Fibroblast of peridontal ligament (primary cell): Measurements from ENCODE around the gene ELF5.

Source experiments
- DNase-seq: peaks from one replicate; pipeline ENCODE4 v3.0.0-alpha.2; 2010; ENCODE audit errors: extremely low read depth

The ELF5 gene

GRCh38 chr11:34493468-34493867 lies 20.1 kb downstream of the ELF5 start:
- DNase-seq: no peak

- peak; percentile 78 for DNase-seq
Measured at GRCh38 chr11:34492806-34493414, 20.7 kb downstream of the ELF5 start.

- no peak for DNase-seq
Measured at GRCh38 chr11:34490304-34490703, 23.3 kb downstream of the ELF5 start.

GRCh38 chr11:34488855-34489557 lies 24.6 kb downstream of the ELF5 start:
- no peak for DNase-seq

- DNase-seq: no peak
Measured at GRCh38 chr11:34487430-34487829, 26.2 kb downstream of the ELF5 start.

- DNase-seq: no peak
Measured at GRCh38 chr11:34483106-34483874, 30.3 kb downstream of the ELF5 start.

GRCh38 chr11:34481307-34481706 lies 32.3 kb downstream of the ELF5 start:
- no peak for DNase-seq

GRCh38 chr11:34480314-34480713 lies 33.3 kb downstream of the ELF5 start:
- no peak for DNase-seq

GRCh38 chr11:34478845-34479663 lies 34.5 kb downstream of the ELF5 start:
- no peak for DNase-seq

GRCh38 chr11:34476849-34477248 lies 36.7 kb downstream of the ELF5 start:
- no peak for DNase-seq

GRCh38 chr11:34475656-34476055 lies 37.9 kb downstream of the ELF5 start:
- peak; percentile 52 for DNase-seq

- no peak for DNase-seq
Measured at GRCh38 chr11:34473603-34474169, 39.9 kb downstream of the ELF5 start.

- peak; percentile 25 for DNase-seq
Measured at GRCh38 chr11:34468209-34468841, 45.3 kb downstream of the ELF5 start.

- peak; percentile 12 for DNase-seq
Measured at GRCh38 chr11:34466802-34467488, 46.6 kb downstream of the ELF5 start.

GRCh38 chr11:34464591-34465051 lies 49.0 kb downstream of the ELF5 start:
- no peak for DNase-seq

GRCh38 chr11:34461215-34461614 lies 52.4 kb downstream of the ELF5 start:
- no peak for DNase-seq

GRCh38 chr11:34460278-34460677 lies 53.3 kb downstream of the ELF5 start:
- DNase-seq: no peak

GRCh38 chr11:34459507-34460162 lies 54.0 kb downstream of the ELF5 start:
- DNase-seq: no peak

- DNase-seq: no peak
Measured at GRCh38 chr11:34458525-34458924, 55.1 kb downstream of the ELF5 start.

- no peak for DNase-seq
Measured at GRCh38 chr11:34457607-34458006, 56.0 kb downstream of the ELF5 start.
